HG03460 (cell line): Measurements from ENCODE around the gene CREB5.

Experiments
- ATAC-seq: cut with Tn5 transposase; IDR thresholded peaks from one replicate; pipeline ENCODE4 v1.9.1; 2021; ENCODE audit not compliant: unreplicated experiment

Gene CREB5

GRCh38 chr7:28407651-28408050, 4.7 kb upstream of the CREB5 start:
- ATAC-seq, result no peak

DNA sequence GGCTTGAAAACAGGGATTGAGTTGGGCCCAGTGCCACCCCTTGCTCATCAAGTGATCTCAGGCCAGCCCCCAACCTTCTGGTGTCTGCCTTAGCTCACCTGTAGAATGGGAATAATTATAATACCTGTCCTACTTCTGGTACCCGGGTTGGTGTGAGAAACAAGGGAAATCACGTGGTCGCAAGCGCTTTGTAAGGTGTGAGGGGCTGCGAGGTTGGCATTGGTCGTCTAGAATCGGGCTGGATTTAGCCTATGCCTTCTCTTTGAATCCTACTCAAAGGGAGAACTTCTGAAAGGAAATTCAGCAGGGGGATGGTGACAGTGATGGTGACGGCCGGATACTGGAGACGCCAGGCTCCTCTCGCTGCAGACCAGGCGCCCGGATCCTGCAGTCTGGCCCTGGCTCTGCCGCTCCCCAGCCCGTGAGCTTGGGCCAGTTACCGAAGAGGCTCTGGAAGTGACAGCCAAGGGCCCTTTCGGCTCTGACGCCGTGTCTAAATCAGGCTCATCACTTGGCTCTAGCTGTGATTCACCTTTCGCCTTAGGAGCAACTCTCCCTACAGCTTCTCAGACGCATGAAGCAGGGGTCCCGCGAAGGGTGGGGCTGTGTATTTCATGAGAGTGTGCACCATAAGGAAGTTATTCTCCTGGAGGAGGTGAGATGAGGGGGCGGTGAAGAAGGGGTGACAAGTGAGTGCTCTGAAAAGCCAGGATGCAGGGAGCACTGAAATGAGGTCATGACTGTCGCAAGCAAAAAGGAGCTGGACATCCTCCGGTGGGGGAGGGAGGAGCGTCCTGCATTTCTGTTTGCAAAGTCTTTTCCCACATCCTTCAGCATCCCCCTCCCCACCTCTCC, 4.0 kb upstream of the CREB5 start:
- no peak for ATAC-seq

DNA sequence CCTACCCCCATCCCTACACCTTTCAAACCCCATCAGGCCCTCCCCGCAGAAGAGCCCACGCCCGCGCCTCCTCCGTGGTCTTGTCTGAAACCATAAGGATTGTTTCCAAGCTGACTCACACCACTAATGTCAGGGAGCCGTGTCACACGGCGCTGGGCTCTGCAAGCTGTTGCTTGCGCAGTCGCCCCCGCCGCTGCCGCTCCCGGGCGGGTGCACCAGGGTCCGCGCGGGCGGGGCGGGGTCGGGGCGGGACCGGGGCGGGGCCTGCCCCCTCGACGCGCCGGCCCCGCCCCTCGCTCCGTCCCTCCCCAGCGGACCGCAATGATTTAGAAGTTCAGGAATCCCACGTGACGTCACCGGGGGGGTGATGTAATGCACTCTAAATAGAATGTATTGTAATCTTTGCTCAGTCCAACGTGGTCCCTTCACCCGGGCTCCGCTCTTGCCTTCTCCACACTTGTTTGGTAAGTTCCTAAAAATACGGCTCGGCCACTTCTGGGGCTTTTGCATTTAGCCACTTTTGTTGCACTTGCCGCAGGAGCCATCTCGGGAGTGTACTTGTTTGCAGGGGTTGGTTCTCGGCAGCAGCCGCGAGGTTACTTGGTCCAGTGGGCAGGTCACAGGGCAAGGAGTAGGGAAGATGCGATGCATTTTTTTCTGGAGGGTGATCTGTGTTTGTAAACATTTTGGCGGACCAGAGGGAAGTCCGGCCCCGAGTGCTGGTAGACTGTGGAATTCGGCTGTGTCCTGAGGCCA, 3.2 kb upstream of the CREB5 start:
- ATAC-seq, result no peak

DNA sequence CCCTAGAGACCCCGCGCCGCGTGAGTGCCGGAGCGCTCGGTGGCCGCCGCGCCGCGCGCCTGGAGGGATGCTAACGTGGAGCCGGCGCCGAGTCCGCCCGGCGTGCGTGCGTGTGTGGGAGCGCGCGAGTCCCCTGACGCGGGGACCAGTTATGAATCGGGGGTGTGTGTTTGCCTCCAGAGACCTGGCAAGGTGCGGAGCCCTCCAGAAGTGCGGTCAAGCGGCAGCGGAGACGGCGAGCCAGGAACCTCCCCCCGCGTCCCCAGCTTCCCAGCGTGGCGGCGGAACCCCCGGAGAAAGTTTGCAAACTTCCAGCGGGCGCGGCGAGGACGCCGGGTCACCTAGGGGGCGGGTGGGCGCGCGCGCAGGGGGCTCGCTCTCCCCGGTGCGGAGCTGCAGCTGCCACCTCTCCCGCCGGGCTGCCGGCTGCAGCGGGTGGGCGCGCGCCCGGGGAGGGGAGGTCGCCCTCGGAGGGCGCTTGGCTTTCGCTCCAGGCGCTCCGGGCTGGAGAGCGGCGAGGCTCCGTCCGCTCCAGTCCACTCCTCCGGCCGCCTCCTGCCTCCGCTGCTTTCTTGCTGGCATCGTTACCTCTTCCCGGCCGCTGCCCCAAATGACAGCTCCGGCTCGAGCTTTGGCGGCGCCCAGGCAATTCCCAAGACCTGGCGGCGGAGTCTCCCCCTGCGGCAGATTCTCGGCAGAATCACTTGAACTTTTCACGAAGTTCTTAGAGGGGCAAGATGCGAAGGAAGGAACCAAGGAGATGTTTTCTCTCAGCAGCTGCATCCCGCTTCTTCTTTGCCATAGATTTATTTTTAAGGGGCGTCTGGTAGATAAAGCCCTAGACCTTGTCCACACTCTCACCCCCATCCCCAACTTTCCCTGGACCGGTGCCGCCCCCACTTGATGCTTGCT, 2.3 kb upstream of the CREB5 start:
- no peak for ATAC-seq

DNA sequence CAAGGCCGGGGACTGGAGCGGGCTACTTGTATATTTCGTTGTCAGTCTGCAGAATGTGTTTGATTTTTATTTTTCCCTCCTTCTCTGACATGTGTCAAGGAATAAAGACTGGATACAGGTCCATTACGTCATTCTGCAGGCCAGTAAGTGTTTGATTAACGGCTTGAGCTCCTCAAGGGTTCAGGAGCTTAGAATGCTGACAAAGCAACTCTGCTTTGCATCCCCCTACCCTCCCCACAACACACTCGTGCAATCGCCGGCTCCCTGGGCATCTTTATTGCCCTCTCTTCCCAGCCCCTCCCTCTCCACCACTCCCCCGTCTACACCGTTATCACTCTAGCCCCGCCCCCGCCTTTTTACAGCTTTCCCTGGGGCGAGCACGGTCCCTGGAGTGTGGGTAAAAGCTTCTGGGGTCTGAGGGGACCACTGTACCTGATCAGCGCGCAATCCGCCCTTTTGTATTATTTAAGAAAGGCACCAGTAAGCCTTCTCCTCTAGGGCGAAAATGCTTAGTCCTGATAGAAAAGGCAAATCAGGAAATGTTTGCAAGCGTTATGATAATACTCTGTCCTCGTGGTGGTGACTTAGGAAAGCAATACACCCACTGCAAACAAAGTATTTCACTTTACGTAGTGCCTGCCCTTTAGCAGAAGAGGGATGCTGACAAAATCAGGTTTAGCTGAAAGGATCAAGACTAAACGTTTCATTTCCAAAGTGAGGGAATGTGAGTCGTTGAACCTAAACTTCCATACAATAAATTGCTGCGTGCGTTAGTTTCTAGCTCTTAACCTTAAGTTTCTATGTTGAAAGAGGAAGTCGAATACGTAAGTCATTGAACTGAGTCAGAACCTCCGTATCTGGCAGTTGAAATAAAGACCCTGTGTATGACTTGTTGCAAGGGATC, 1.4 kb upstream of the CREB5 start:
- ATAC-seq, result no peak

DNA sequence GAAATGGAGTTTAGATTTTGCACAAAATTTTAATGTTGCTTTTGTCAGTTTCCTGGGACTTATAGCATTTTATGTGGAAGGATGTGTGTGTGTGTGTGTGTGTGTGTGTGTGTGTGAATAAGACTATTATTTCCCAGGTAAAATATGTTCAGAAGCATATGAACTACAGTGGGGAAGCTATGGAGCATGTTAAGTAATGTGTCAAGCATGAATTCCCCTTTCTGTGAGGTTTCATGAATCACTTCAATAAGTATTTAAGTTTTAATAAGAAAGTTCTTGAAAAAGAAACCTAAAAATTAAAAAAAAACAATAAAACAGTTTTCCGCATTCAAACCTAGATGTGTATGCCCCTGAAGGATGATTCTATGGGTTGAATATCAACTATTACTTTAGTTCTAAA, 693 bp downstream of the CREB5 start:
- no peak for ATAC-seq

GRCh38 chr7:28414453-28414852, 2.1 kb downstream of the CREB5 start:
- no peak for ATAC-seq

DNA sequence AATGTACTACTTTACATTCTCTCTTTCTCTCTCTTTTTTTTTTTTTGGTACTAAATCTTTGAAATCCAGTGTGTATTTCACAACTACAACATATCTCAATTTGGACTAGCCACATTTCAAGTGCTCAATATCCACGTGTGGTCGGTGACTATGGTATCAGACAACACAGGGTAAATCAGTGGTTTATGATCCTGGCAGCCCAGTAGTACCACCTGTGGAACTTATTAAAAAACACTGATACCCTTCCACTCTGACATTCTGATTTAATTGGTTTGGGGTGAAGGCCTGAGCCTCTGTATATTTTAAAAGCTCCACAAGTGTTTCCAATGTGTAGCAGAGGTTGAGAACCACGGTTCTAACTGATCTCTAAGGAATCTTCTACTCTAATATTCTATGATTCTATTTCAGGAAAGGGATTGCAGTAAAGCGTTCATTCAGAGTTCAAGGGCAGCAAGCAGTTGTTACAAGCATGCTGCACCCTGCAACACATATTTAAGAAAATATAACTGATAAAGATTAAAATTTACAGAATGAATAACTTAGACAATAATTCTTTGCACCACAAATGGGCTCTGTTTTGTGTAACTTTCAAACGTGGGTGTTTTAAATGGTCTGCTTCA, 5.1 kb downstream of the CREB5 start:
- ATAC-seq, result no peak

GRCh38 chr7:28418311-28418710, 6.0 kb downstream of the CREB5 start:
- ATAC-seq, result no peak

GRCh38 chr7:28418966-28419365, 6.6 kb downstream of the CREB5 start:
- no peak for ATAC-seq

DNA sequence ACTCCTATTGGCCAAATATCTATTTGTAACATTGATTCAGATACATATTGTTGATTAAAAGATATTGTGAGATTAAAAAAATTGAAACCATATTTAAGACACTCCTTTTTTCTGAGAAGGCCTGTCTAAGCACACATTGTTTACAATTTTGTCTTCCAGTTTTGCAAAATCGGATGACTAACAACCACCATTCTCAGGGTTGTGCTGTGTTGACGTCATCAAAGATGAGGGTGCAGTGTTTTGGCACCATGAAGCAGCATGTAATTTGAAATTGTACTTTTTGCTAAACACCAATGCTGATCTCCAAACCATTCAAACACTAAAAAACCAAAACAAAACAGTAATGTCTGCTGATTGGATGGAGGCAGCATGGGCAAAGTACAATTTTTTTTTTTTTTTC, 7.4 kb downstream of the CREB5 start:
- no peak for ATAC-seq

- no peak for ATAC-seq
These were observed 10.8 kb downstream of the CREB5 start for GRCh38 chr7:28423112-28423511.

DNA sequence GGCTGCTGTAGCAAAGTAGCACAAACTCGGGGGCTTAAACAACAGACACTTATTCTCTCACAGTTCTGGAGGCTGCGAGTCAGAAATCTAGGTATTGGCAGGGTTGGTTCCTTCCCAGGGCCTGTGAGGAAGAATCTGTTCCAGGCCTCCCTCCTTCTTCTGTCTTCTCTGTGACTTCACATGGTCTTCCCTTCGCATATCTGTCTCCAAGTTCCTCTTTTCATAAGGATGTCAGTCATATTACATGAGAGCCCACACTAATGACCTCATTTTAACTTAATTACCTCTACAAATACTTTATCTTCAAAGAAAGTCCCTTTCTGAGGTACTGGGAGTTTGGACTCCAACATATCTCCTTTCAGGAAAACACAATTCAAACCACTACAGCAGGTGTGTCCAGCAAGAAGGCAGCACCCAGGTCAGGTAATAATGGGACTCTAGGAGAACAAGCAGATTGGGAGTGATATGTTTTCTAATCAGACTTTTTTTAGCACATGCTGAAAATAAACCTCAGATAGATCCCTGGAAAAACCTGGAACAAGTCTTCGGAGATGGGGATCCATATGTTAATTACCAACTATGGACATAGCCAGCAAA, 11.7 kb downstream of the CREB5 start:
- ATAC-seq, result no peak

- ATAC-seq, result no peak
These were observed 13.2 kb downstream of the CREB5 start for GRCh38 chr7:28425496-28425895.

DNA sequence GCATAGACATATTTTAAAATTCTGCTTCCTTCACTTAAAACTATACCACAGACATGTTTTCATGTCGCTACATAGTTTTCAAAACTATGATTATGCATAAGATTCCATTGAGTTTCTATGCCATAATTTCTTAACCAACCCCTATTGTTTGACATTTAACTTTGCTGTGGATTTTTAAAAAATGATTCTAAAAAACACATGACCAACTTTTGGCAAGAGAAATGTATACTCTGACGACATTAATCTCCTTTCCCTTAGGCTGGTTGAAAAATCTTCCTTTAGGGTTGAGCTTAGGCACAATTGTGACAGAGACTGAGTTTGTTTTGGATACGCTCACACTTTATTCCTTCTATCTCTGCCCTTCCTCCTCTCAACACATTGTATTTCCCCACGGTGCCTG, 14.9 kb downstream of the CREB5 start:
- ATAC-seq, result no peak

- ATAC-seq, result no peak
These were observed 18.3 kb downstream of the CREB5 start for GRCh38 chr7:28430616-28431015.

- no peak for ATAC-seq
These were observed 19.8 kb downstream of the CREB5 start for GRCh38 chr7:28432105-28432504.

GRCh38 chr7:28433039-28433438, 20.7 kb downstream of the CREB5 start:
- ATAC-seq, result no peak

DNA sequence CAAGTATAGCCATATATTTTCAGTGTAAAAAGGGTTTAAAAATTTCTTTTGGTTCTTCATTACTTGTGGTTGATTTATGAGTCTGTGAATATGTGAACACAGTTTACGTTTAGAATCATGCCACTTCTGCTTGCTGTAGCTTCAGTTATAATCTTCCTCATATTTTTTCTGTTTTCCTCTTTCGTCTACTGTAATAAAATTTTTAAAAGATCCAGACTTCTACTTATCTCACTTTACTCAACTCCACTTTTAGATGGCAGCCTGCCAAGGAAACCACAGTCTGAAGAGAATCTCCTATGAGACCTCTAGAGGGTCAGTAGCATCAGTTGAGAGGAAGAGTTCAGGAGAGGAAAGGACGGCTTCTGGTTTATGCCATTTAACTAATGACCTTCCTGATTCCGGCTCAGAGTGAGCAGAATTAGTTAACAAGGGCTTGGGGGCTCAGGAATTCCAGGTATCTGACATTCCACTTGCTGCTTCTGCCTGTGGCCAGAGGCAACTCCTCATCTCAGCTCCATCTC, 21.4 kb downstream of the CREB5 start:
- no peak for ATAC-seq
